ENCODE measurements around the gene GALNT13. TPM values are rescaled to one million over a fixed set of nuclear protein-coding genes. Genes with fewer than 3 reads are reported as not detected.

GALNT13 gene
- total RNA-seq, 3 donors from 2014 or later: not detected

DNA sequence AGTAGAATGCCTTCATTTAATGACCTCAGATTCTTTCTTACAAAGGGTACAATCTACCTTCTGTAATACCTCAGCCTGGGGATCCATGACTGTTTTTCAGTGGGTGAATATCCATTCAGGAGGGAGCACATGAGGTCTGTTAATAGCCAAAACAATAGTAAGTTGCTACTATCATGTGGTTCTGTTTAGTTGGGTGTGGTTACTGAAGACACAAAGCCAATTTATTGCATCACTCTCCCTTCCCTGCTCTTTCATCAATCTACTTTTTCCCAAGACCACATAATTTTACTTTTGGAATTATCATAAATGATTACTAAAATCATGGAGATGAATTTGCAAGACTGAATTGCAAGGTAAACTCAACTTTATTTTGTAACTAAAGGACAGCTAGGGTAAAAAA is 254.2 kb downstream of the GALNT13 start:
- ATAC-seq (no peak), DNase-seq (no peak)
- Mint-ChIP-seq H3K4me1 (ENCODE audit: low read depth) (no peaks in the 10 kb centered on the region), H3K4me3 (no peak overlapping the region), H3K27me3 (ENCODE audit: low read depth) (no peaks in the 10 kb centered on the region), H3K9me3 (peaks cover 13% of the 10 kb centered on the region), H3K36me3 (ENCODE audit: insufficient read depth) (no peaks in the 10 kb centered on the region)

DNA sequence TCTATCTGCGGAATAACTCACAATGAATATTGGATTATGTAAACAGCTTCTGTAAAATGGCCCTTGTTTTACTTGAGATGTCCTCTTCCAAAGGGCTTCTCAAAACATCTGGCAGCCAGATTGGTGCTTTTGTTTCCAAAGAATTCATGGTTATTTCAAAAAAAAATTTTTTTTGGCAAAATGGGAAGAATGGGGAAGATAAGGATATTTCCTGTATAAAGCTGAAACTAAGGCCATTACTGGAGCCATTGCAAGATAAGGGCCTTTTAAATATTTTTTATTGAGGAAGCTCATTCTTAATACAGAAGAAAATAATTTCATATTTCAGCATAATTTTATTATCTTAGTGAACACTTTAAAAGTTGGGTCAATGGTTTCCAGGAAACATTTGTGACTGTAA is 259.1 kb downstream of the GALNT13 start:
- no peak for DNase-seq
- Mint-ChIP-seq H3K9me3 (no peaks in the 10 kb centered on the region), H3K4me3 (no peak overlapping the region), H3K27me3 (ENCODE audit: low read depth) (no peaks in the 10 kb centered on the region), H3K4me1 (ENCODE audit: low read depth) (no peaks in the 10 kb centered on the region), H3K36me3 (ENCODE audit: insufficient read depth) (no peaks in the 10 kb centered on the region)
- no peak for ATAC-seq

GRCh38 chr2:154132827-154133226 is 261.1 kb downstream of the GALNT13 start:
- Mint-ChIP-seq H3K4me1 (ENCODE audit: low read depth) (no peaks in the 10 kb centered on the region), H3K36me3 (ENCODE audit: insufficient read depth) (no peaks in the 10 kb centered on the region)

GRCh38 chr2:154133823-154134222 is 262.1 kb downstream of the GALNT13 start:
- ATAC-seq (no peak), DNase-seq (no peak)
- Mint-ChIP-seq H3K27me3 (ENCODE audit: low read depth) (no peaks in the 10 kb centered on the region), H3K4me3 (no peak overlapping the region), H3K36me3 (ENCODE audit: insufficient read depth) (no peaks in the 10 kb centered on the region), H3K4me1 (ENCODE audit: low read depth) (no peaks in the 10 kb centered on the region), H3K9me3 (no peaks in the 10 kb centered on the region)

More at GRCh38 chr2:154132827-154133226, 261.1 kb downstream of the GALNT13 start:
- no peaks in the 10 kb centered on the region for H3K27me3 Mint-ChIP-seq (ENCODE audit: low read depth)
- ATAC-seq: no peak
- H3K9me3 Mint-ChIP-seq: no peaks in the 10 kb centered on the region
- no peak for DNase-seq
- H3K4me3 Mint-ChIP-seq: no peak overlapping the region

DNA sequence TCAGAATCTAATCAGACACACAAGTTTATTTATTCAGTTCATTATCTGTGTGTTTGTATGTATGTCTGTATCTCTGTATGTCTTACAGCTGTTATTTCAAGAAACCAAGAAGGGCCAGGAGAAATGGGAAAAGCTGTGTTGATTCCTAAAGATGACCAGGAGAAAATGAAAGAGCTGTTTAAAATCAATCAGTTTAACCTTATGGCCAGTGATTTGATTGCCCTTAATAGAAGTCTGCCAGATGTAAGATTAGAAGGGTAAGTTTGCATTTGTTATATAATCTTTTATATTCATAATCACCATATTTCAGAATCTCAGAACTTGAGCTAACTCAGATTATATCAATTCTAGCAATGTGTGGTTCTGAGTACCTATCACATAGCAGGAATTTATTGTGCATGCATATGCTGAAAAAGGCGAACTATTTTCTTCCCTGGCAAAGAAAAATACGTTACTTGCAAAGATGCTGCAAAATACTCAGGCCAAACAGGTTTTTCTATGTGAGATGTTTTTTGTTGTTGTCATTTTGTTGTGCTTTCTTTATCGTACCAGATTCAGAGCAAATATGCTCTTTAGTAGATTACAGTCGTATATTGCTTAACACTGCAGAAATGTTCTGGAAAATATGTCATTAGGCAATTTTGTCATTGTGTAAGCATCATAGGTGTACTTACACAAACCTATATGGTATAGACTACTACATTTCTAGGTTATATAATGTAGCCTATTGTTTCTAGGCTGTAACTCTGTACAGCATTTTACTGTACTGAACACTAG is 268.7 kb downstream of the GALNT13 start:
- ATAC-seq (no peak), DNase-seq (no peak)
- H3K27me3 Mint-ChIP-seq (ENCODE audit: low read depth): no peaks in the 10 kb centered on the region
- H3K4me3 Mint-ChIP-seq: no peak overlapping the region
- no peaks in the 10 kb centered on the region for H3K36me3 Mint-ChIP-seq (ENCODE audit: insufficient read depth)
- H3K9me3 Mint-ChIP-seq: no peaks in the 10 kb centered on the region
- H3K4me1 Mint-ChIP-seq (ENCODE audit: low read depth): no peaks in the 10 kb centered on the region

DNA sequence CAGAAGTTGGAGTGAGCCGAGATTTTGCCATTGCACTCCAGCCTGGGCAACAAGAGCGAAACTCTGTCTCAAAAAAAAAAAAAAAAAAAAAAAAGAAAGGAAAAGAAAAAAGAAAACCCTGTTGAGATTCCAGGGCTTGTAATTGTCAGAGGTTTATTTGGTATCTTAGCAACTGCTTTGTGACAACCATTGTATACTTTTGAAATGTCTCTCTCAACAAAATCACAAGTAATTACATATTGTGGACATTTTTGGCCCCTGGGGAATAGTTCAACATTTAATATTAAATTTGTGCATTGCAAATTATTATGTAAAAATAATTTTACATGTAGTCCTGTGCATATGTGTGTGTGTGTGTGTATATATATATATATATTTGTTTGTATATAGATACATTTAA is 270.8 kb downstream of the GALNT13 start:
- Mint-ChIP-seq H3K4me3 (no peak overlapping the region), H3K27me3 (ENCODE audit: low read depth) (no peaks in the 10 kb centered on the region), H3K9me3 (no peaks in the 10 kb centered on the region), H3K36me3 (ENCODE audit: insufficient read depth) (no peaks in the 10 kb centered on the region), H3K4me1 (ENCODE audit: low read depth) (no peaks in the 10 kb centered on the region)
- no peak for ATAC-seq
- no peak for DNase-seq

DNA sequence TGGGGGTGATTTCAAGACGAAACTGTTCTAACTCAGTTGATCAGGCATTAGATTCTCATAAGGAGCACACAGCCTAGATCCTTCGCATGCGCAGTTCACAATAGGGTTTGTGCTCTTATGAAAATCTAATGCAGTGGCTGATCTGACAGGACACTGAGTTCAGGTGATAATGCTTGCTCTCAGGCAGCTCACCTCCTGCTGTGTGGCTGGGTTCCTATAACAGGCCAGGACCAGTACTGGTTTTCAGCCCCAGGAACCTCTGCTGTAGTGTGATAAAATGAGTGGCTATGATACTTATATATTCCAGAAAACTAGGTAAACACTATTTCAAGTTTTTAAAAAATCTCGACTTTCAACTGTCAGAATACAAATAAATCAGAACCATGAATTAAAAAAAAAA is 271.4 kb downstream of the GALNT13 start:
- no peaks in the 10 kb centered on the region for H3K27me3 Mint-ChIP-seq (ENCODE audit: low read depth)
- H3K4me1 Mint-ChIP-seq (ENCODE audit: low read depth): no peaks in the 10 kb centered on the region
- H3K36me3 Mint-ChIP-seq (ENCODE audit: insufficient read depth): no peaks in the 10 kb centered on the region
- no peak overlapping the region for H3K4me3 Mint-ChIP-seq
- no peaks in the 10 kb centered on the region for H3K9me3 Mint-ChIP-seq
- DNase-seq (no peak), ATAC-seq (no peak)

GRCh38 chr2:154158101-154158500 is 286.4 kb downstream of the GALNT13 start:
- Mint-ChIP-seq H3K4me1 (ENCODE audit: low read depth) (no peaks in the 10 kb centered on the region), H3K9me3 (peaks cover 12% of the 10 kb centered on the region), H3K4me3 (no peak overlapping the region), H3K27me3 (ENCODE audit: low read depth) (no peaks in the 10 kb centered on the region), H3K36me3 (ENCODE audit: insufficient read depth) (no peaks in the 10 kb centered on the region)
- ATAC-seq: no peak
- DNase-seq: no peak

- Mint-ChIP-seq H3K9me3 (peaks cover 12% of the 10 kb centered on the region), H3K27me3 (ENCODE audit: low read depth) (no peaks in the 10 kb centered on the region), H3K4me1 (ENCODE audit: low read depth) (no peaks in the 10 kb centered on the region), H3K4me3 (no peak overlapping the region), H3K36me3 (ENCODE audit: insufficient read depth) (no peaks in the 10 kb centered on the region)
- ATAC-seq (no peak), DNase-seq (no peak)
Measured at GRCh38 chr2:154161286-154161685, 289.6 kb downstream of the GALNT13 start.

- DNase-seq (no peak), ATAC-seq (no peak)
- H3K9me3 Mint-ChIP-seq: peaks cover 4% of the 10 kb centered on the region
- H3K36me3 Mint-ChIP-seq (ENCODE audit: insufficient read depth): no peaks in the 10 kb centered on the region
- H3K4me3 Mint-ChIP-seq: no peak overlapping the region
- no peaks in the 10 kb centered on the region for H3K27me3 Mint-ChIP-seq (ENCODE audit: low read depth)
- no peaks in the 10 kb centered on the region for H3K4me1 Mint-ChIP-seq (ENCODE audit: low read depth)
Measured at GRCh38 chr2:154170400-154170799, 298.7 kb downstream of the GALNT13 start.

DNA sequence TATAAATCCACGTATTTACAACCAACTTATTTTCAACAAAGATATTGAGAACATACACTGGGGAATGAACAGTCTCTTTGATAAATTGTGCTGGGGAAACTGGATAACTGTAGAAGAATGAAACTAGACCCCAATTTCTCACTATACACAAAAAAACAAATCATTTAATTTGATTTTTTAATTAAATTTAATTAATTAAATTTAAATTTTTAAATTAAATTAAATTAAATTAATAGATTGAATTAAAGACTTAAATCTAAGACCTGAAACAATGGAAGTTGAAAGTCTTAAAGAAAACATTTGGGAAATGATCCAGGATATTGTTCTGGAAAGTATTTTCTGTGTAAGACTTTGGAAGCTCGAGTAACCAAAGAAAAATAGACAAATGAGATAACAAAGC is 301.4 kb downstream of the GALNT13 start:
- Mint-ChIP-seq H3K4me1 (ENCODE audit: low read depth) (no peaks in the 10 kb centered on the region), H3K4me3 (no peak overlapping the region), H3K27me3 (ENCODE audit: low read depth) (no peaks in the 10 kb centered on the region), H3K9me3 (peaks cover 4% of the 10 kb centered on the region), H3K36me3 (ENCODE audit: insufficient read depth) (no peaks in the 10 kb centered on the region)
- no peak for ATAC-seq
- no peak for DNase-seq

- no peaks in the 10 kb centered on the region for H3K27me3 Mint-ChIP-seq (ENCODE audit: low read depth)
- no peak overlapping the region for H3K4me3 Mint-ChIP-seq
- DNase-seq: no peak
- peaks cover 7% of the 10 kb centered on the region for H3K9me3 Mint-ChIP-seq
- H3K4me1 Mint-ChIP-seq (ENCODE audit: low read depth): no peaks in the 10 kb centered on the region
- H3K36me3 Mint-ChIP-seq (ENCODE audit: insufficient read depth): no peaks in the 10 kb centered on the region
- ATAC-seq: no peak
Measured at GRCh38 chr2:154173919-154174318, 302.2 kb downstream of the GALNT13 start.

GRCh38 chr2:154182008-154182407 is 310.3 kb downstream of the GALNT13 start:
- Mint-ChIP-seq H3K4me3 (no peak overlapping the region), H3K27me3 (ENCODE audit: low read depth) (no peaks in the 10 kb centered on the region), H3K9me3 (peaks cover 9% of the 10 kb centered on the region), H3K36me3 (ENCODE audit: insufficient read depth) (no peaks in the 10 kb centered on the region), H3K4me1 (ENCODE audit: low read depth) (no peaks in the 10 kb centered on the region)
- DNase-seq: no peak
- no peak for ATAC-seq

DNA sequence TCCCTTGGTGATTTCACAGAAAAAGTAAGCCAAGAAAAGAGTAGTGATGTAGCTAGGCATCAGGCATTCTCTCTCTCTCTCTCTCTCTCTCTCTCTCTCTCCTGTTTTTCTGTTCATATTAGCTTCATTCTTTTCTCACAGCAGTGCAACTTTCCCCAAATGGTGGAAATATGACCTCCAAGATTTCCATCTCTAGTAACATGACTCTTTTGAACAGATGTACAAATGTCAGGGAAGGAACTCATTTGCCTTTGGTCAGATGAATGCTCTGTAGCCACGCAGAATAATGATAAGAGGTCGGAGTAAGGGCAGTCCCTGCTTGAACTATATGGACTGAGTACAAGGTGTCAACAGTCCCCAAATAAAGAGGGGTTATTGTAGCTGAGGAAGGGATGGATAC is 316.2 kb downstream of the GALNT13 start:
- Mint-ChIP-seq H3K4me1 (ENCODE audit: low read depth) (no peaks in the 10 kb centered on the region), H3K4me3 (no peak overlapping the region), H3K27me3 (ENCODE audit: low read depth) (no peaks in the 10 kb centered on the region), H3K36me3 (ENCODE audit: insufficient read depth) (no peaks in the 10 kb centered on the region), H3K9me3 (peaks cover 7% of the 10 kb centered on the region)
- no peak for DNase-seq
- ATAC-seq: no peak

- ATAC-seq (no peak), DNase-seq (no peak)
- Mint-ChIP-seq H3K4me1 (ENCODE audit: low read depth) (no peaks in the 10 kb centered on the region), H3K9me3 (peaks cover 6% of the 10 kb centered on the region), H3K36me3 (ENCODE audit: insufficient read depth) (no peaks in the 10 kb centered on the region), H3K4me3 (no peak overlapping the region), H3K27me3 (ENCODE audit: low read depth) (no peaks in the 10 kb centered on the region)
Measured at GRCh38 chr2:154189953-154190352, 318.2 kb downstream of the GALNT13 start.

Measured in activated T-cell treated with anti-CD3 and anti-CD28 coated beads, Interleukin-2, amount 50 U/mL, for 4 hours (primary cell).